ENCODE data around the gene TTC4.

DNA sequence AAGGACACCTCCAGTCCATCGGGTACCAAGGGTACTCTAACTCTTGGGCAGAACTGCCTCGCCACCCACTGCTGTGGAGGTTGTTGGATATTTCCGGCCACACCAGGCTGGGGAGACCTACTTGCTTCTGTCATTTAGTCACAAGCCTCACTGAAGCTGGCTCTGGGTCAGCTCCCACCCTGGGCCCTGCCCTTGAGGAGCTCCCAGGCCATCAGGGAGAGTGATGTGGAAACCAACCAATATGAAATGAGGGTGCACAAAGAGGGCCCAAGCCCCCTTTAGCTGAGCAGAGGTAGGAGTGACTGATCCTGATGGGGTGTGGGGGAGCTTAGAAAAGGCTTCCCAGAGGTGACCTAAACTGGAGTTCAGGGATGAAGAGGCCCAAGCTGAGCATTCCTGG, 29.0 kb downstream of the TTC4 start:
- TF ChIP-seq, protein P1, sequence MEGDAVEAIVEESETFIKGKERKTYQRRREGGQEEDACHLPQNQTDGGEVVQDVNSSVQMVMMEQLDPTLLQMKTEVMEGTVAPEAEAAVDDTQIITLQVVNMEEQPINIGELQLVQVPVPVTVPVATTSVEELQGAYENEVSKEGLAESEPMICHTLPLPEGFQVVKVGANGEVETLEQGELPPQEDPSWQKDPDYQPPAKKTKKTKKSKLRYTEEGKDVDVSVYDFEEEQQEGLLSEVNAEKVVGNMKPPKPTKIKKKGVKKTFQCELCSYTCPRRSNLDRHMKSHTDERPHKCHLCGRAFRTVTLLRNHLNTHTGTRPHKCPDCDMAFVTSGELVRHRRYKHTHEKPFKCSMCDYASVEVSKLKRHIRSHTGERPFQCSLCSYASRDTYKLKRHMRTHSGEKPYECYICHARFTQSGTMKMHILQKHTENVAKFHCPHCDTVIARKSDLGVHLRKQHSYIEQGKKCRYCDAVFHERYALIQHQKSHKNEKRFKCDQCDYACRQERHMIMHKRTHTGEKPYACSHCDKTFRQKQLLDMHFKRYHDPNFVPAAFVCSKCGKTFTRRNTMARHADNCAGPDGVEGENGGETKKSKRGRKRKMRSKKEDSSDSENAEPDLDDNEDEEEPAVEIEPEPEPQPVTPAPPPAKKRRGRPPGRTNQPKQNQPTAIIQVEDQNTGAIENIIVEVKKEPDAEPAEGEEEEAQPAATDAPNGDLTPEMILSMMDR (IDR thresholded peaks at IDR 0.05), result no peak
- TF ChIP-seq POLR2A (IDR thresholded peaks at IDR 0.05), result no peak
- TF ChIP-seq EP300 (IDR thresholded peaks at IDR 0.05), result no peak

All from tibial nerve (tissue), 4 donors.